IMR-90 (cell line): ENCODE data around the gene RPL36A. TPM values are rescaled to one million over a fixed set of nuclear protein-coding genes. Genes with fewer than 3 reads are reported as not detected.

Experiments used
- ATAC-seq: fragments of 200-7000 bp; cut with Tn5 transposase; 2 replicates; pipeline ENCODE4 v1.9.1; 2020; ENCODE audit warnings: low read depth, mild to moderate bottlenecking, moderate library complexity
- BruUV-seq: library from RNA; stranded (reverse); fragments of 400-500 nt; replicated peaks from 2 replicates; lab custom pipeline; 2021; lab: Mats Ljungman, UMichigan
- CTCF ChIA-PET: fragments of 300-600 bp; formaldehyde crosslinking; extraction: SDS; loops from one replicate; lab custom pipeline; 2021; ENCODE audit warnings: antibody characterized with exemption; lab: Yijun Ruan, JAX
- POLR2A ChIA-PET: fragments of 300-600 bp; sonication (Branson Sonifier 250); formaldehyde crosslinking; loops from one replicate; lab custom pipeline; 2022; ENCODE audit warnings: antibody characterized with exemption; ENCODE audit not compliant: unreplicated experiment; lab: Charles Lee
- DNase-seq: peaks from one replicate; pipeline ENCODE4 v3.0.0; 2013
- H2AFZ ChIP-seq: replicated peaks from 2 replicates; pipeline ENCODE3; 2013; ENCODE audit warnings: low read length, mild to moderate bottlenecking; ENCODE audit not compliant: poor library complexity
- H2AK5ac ChIP-seq: 2 replicates; pipeline ENCODE4 v1.6.1; 2013; ENCODE audit warnings: low read depth, low read length, inconsistent platforms
- H2AK9ac ChIP-seq: replicated peaks from 2 replicates; pipeline ENCODE3; 2013; ENCODE audit warnings: mild to moderate bottlenecking, low read depth, low read length, moderate library complexity; ENCODE audit not compliant: poor library complexity
- H2BK120ac ChIP-seq: 2 replicates; pipeline ENCODE4 v1.6.1; 2013; ENCODE audit warnings: low read depth, low read length, inconsistent platforms
- H2BK15ac ChIP-seq: 3 replicates; pipeline ENCODE4 v1.6.1; 2013; ENCODE audit warnings: low read depth, low read length, inconsistent platforms
- H2BK20ac ChIP-seq: 2 replicates; pipeline ENCODE4 v1.6.1; 2013; ENCODE audit warnings: low read depth, mild to moderate bottlenecking, inconsistent platforms, low read length, moderate library complexity
- H2BK5ac ChIP-seq: 2 replicates; pipeline ENCODE4 v1.6.1; 2013; ENCODE audit warnings: mild to moderate bottlenecking, low read depth, low read length, inconsistent platforms; ENCODE audit not compliant: poor library complexity, severe bottlenecking
- H3K14ac ChIP-seq: replicated peaks from 2 replicates; pipeline ENCODE4 v1.6.1; 2013; ENCODE audit warnings: low read depth, low read length, inconsistent platforms
- H3K18ac ChIP-seq: 2 replicates; pipeline ENCODE4 v1.6.1; 2013; ENCODE audit warnings: low read depth, low read length, control low read depth
- H3K23ac ChIP-seq: 2 replicates; pipeline ENCODE4 v1.6.1; 2013; ENCODE audit warnings: low read depth, low read length, inconsistent platforms
- H3K27ac ChIP-seq: 2 replicates; pipeline ENCODE4 v1.5.1; 2013; ENCODE audit warnings: mild to moderate bottlenecking, control low read depth, low read length; ENCODE audit not compliant: insufficient read depth
- H3K27me3 ChIP-seq: 2 replicates; pipeline ENCODE4 v1.6.1; 2013; ENCODE audit warnings: low read length; ENCODE audit not compliant: control insufficient read depth, insufficient read depth
- H3K36me3 ChIP-seq: 2 replicates; pipeline ENCODE4 v1.6.1; 2013; ENCODE audit warnings: low read length, mixed read lengths; ENCODE audit not compliant: control insufficient read depth, insufficient read depth
- H3K4ac ChIP-seq: 2 replicates; pipeline ENCODE4 v1.6.1; 2013; ENCODE audit warnings: low read depth, low read length, inconsistent platforms
- H3K4me1 ChIP-seq: 2 replicates; pipeline ENCODE4 v1.6.1; 2013; ENCODE audit warnings: low read length, mixed read lengths; ENCODE audit not compliant: control insufficient read depth, insufficient read depth
- H3K4me2 ChIP-seq: 2 replicates; pipeline ENCODE4 v1.6.1; 2013; ENCODE audit warnings: low read depth, mild to moderate bottlenecking, control low read depth, low read length, moderate library complexity
- H3K4me3 ChIP-seq: 2 replicates; pipeline ENCODE4 v1.5.1; 2013; ENCODE audit warnings: low read depth, mild to moderate bottlenecking, control low read depth, low read length, moderate library complexity; ENCODE audit not compliant: insufficient read depth
- H3K56ac ChIP-seq: 2 replicates; pipeline ENCODE4 v1.6.1; 2013; ENCODE audit warnings: low read length, inconsistent platforms; ENCODE audit not compliant: insufficient read depth; ENCODE audit errors: extremely low read depth
- H3K79me1 ChIP-seq, 2 experiments: 2 replicates each; pipeline ENCODE4 v1.6.1; 2013; ENCODE audit warnings: low read length in 2 of 2, inconsistent platforms in 1 of 2, low read depth in 1 of 2
- H3K9ac ChIP-seq: 2 replicates; pipeline ENCODE4 v1.6.1; 2013; ENCODE audit warnings: low read depth, low read length, control low read depth
- H3K9me1 ChIP-seq: 2 replicates; pipeline ENCODE4 v1.6.1; 2013; ENCODE audit warnings: low read length, inconsistent platforms; ENCODE audit not compliant: insufficient read depth
- H3K9me3 ChIP-seq: 2 replicates; pipeline ENCODE4 v1.6.1; 2013; ENCODE audit warnings: low read length; ENCODE audit not compliant: control insufficient read depth, insufficient read depth
- H4K20me1 ChIP-seq: 2 replicates; pipeline ENCODE4 v1.6.1; 2013; ENCODE audit warnings: low read length, inconsistent platforms; ENCODE audit not compliant: insufficient read depth
- H4K5ac ChIP-seq: 2 replicates; pipeline ENCODE4 v1.6.1; 2013; ENCODE audit warnings: mild to moderate bottlenecking, low read depth, low read length, control low read depth
- H4K8ac ChIP-seq, 2 experiments: 2 replicates each; pipeline ENCODE4 v1.6.1; 2013; ENCODE audit warnings: low read depth in 2 of 2, low read length in 2 of 2, control low read depth in 1 of 2, inconsistent platforms in 1 of 2
- H4K91ac ChIP-seq: 2 replicates; pipeline ENCODE4 v1.6.1; 2013; ENCODE audit warnings: low read depth, low read length, inconsistent platforms; ENCODE audit not compliant: insufficient read depth
- BHLHE40 ChIP-seq: fragments of 150-350 bp; IDR thresholded peaks from 2 replicates; pipeline ENCODE4 v1.6.1; 2016; ENCODE audit warnings: mild to moderate bottlenecking, low read depth, low read length
- CHD1 ChIP-seq: IDR thresholded peaks from 2 replicates; pipeline ENCODE4 v1.6.1; 2012; ENCODE audit warnings: low read depth, low read length, improper control_type of control experiment
- ELK1 ChIP-seq: fragments of 150-350 bp; IDR thresholded peaks from 2 replicates; pipeline ENCODE4 v1.6.1; 2016; ENCODE audit warnings: low read depth, mild to moderate bottlenecking, low read length, moderate library complexity, borderline replicate concordance
- NFE2L2 ChIP-seq: fragments of 150-350 bp; IDR thresholded peaks from 2 replicates; pipeline ENCODE4 v1.6.1; 2016; ENCODE audit warnings: low read depth, mild to moderate bottlenecking, low read length
- RAD21 ChIP-seq: IDR thresholded peaks from 2 replicates; pipeline ENCODE4 v1.6.1; 2012; ENCODE audit warnings: low read length, improper control_type of control experiment
- WGBS, 2 experiments: methylation state at CpG; one replicate each; pipeline versions ENCODE4 v1.1.5 to v1.1.7; 2013; ENCODE audit warnings: missing lambda C conversion rate in 2 of 2; ENCODE audit not compliant: insufficient read length in 1 of 2; ENCODE audit errors: extremely low coverage in 2 of 2; 5-methylcytosine and 5-hydroxymethylcytosine counted together
- dilution Hi-C: fragments of 300-500 bp; cut with HindIII; formaldehyde crosslinking; loops from one replicate; pipeline ENCODE4 v1.14.3; 2018; ENCODE audit warnings: low sequenced_read_pairs; ENCODE audit not compliant: unreplicated experiment
- in situ Hi-C: fragments of 300-500 bp; cut with MboI; formaldehyde crosslinking; loops from 3 replicates; pipeline ENCODE4 v1.14.3; 2019; ENCODE audit warnings: low sequenced_read_pairs, inconsistent platforms, mixed read lengths
- intact Hi-C: fragments of 100-400 bp; cut with micrococcal nuclease; formaldehyde crosslinking; loops from 2 replicates; pipeline ENCODE4 v1.10.0; 2022
- polyA plus RNA-seq, 3 experiments: library from polyadenylated mRNA; depleted of rRNA; stranded (reverse); fragments of >200 nt; gene quantifications; 2 replicates each; pipeline ENCODE4 v1.2.3, GENCODE V29; 2012; ENCODE audit warnings: low replicate concordance in 1 of 3
- total RNA-seq: library from RNA; depleted of rRNA; stranded (reverse); fragments of >200 nt; gene quantifications from 2 replicates; pipeline ENCODE4 v1.2.3, GENCODE V29; 2012

The RPL36A gene
- total and polyA plus RNA-seq, 2 of the 4 experiments (the other 2 are of a cell fraction), result 677 to 2,412 TPM

GRCh38 chrX:101411984-101412383 is 21.2 kb downstream of the RPL36A start:
- Histone ChIP-seq H4K20me1 (peaks cover 11% of the 10 kb centered on the region), H4K5ac (no peak overlapping the region), H2AK9ac (no peak overlapping the region), H3K56ac (no peak overlapping the region), H3K9me3 (no peaks in the 10 kb centered on the region), H3K36me3 (peaks cover 11% of the 10 kb centered on the region), H3K4me1 (peaks cover 4% of the 10 kb centered on the region; the same call in 1 of the 2 replicates), H2BK15ac (no peak overlapping the region), H3K23ac (no peak overlapping the region), H3K14ac (no peak overlapping the region), H3K4ac (no peak overlapping the region), H2BK20ac (no peak overlapping the region), H4K8ac (no peak overlapping the region), H2AK5ac (no peak overlapping the region), H3K27ac (no peak overlapping the region), H3K4me2 (no peak overlapping the region), H3K9ac (no peak overlapping the region), H3K18ac (no peak overlapping the region), H3K79me1 (0 out of 4 replicates have a peak, but pooled peaks cover 0 to 6% of the 10 kb centered on the region in 2 experiments), H3K9me1 (no peaks in the 10 kb centered on the region), H3K27me3 (no peaks in the 10 kb centered on the region), H2BK120ac (no peak overlapping the region), H2AFZ (no peak overlapping the region), H4K91ac (no peak overlapping the region), H2BK5ac (no peak overlapping the region), H3K4me3 (no peak overlapping the region)
- 64% methylated on average over 6 of the region's 10 CpGs; no CpG with 5 or more reads in 1 of the 2 experiments for WGBS, 2 experiments
- ATAC-seq (no peak), DNase-seq (no peak)
- dilution Hi-C loops, result no loop called here
- ChIA-PET POLR2A (no interaction called here), CTCF (interaction anchor here (0.7 kb wide), 1 partner anchor 67 kb away, joined by 3 read pairs; no protein-coding TSS in a partner anchor)
- intact Hi-C loops, result no loop called here
- in situ Hi-C loops, result no loop called here
- TF ChIP-seq ELK1 (no peak), NFE2L2 (no peak), CHD1 (no peak), BHLHE40 (no peak), RAD21 (no peak)
- BruUV-seq, result no TSS peak
